Measurements from ENCODE around the gene GRIN1. TPM values are rescaled to one million over a fixed set of nuclear protein-coding genes. Genes with fewer than 3 reads are reported as not detected.

GRIN1 gene
- total and polyA plus RNA-seq, 10 of the 15 experiments (the other 5 are each of a cell fraction or from before 2014, with no cell fraction given): 0.05 to 0.10 (median 0.06) TPM; not detected in 6

DNA sequence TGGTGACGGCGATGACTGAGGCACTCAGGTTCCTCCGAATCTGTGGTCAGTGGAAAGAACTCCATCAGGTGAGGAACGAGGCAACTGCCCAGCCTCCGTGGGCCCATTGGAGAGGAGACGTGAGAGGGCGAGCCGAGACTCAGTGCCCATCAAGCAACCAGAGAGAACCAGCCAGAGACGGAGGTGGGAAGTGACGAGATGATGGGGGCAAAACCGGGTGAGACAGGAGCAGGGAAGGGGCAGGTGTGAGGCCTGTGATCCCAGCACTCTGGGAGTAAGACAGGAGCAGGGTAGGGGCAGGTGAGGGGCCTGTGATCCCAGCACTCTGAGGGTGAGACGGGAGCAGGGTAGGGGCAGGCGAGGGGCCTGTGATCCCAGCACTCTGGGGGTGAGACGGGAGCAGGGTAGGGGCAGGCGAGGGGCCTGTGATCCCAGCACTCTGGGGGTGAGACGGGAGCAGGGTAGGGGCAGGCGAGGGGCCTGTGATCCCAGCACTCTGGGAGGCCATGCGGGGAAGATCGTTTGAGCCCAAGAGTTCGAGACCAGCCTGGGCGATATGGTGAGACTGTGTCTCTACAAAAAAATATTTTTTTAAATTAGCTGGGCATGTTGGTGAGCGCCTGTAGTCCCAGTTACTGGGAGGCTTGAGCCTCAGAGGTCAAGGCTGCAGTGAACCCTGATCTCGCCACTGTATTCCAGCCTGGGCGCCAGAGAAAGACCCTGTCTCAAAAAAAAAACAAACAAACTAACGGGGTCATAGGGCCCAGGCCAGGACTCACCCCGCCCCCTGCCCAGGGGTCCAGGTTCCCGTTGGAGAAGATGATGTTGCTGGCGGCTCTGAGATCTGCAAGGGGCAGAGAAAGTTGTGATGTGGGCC lies 27.8 kb upstream of the GRIN1 start (continued):
- no peak for TF ChIP-seq ZBTB40 (IDR thresholded peaks at IDR 0.05; ENCODE audit: borderline replicate concordance)
- no peak for TF ChIP-seq ZNF217 (IDR thresholded peaks at IDR 0.05)
- TF ChIP-seq RBBP5 (conservative IDR thresholded peaks at IDR 0.05): no peak
- TF ChIP-seq POLR2A (IDR thresholded peaks at IDR 0.05; ENCODE audit: low read depth, low read length): no peak
- TF ChIP-seq STAT1 (conservative IDR thresholded peaks at IDR 0.05): no peak
- TF ChIP-seq ZBTB33 (IDR thresholded peaks at IDR 0.05): no peak
- TF ChIP-seq, protein P1, sequence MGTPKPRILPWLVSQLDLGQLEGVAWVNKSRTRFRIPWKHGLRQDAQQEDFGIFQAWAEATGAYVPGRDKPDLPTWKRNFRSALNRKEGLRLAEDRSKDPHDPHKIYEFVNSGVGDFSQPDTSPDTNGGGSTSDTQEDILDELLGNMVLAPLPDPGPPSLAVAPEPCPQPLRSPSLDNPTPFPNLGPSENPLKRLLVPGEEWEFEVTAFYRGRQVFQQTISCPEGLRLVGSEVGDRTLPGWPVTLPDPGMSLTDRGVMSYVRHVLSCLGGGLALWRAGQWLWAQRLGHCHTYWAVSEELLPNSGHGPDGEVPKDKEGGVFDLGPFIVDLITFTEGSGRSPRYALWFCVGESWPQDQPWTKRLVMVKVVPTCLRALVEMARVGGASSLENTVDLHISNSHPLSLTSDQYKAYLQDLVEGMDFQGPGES (IDR thresholded peaks at IDR 0.05): no peak
